ENCODE results near the gene C12orf42.

The C12orf42 gene

DNA sequence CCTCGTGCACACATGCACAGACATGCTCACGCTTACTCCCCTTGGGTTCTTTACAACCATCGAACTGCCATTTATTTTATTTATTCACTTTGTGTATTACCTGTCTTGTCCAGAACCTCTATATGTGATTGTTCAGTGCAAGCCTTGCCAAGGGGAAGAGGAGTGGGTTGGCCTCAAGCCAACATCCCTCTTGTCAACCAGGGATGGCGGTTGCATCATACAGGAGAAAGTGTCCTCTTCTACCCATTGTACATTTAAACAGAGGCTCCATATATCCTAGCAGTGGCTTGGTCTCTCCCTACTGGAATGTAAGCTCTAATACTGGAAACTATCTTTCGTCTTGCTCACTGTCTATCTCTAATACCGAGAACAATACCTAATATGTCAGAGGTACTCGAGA, 108.4 kb downstream of the C12orf42 start:
- TF ChIP-seq, protein P1, sequence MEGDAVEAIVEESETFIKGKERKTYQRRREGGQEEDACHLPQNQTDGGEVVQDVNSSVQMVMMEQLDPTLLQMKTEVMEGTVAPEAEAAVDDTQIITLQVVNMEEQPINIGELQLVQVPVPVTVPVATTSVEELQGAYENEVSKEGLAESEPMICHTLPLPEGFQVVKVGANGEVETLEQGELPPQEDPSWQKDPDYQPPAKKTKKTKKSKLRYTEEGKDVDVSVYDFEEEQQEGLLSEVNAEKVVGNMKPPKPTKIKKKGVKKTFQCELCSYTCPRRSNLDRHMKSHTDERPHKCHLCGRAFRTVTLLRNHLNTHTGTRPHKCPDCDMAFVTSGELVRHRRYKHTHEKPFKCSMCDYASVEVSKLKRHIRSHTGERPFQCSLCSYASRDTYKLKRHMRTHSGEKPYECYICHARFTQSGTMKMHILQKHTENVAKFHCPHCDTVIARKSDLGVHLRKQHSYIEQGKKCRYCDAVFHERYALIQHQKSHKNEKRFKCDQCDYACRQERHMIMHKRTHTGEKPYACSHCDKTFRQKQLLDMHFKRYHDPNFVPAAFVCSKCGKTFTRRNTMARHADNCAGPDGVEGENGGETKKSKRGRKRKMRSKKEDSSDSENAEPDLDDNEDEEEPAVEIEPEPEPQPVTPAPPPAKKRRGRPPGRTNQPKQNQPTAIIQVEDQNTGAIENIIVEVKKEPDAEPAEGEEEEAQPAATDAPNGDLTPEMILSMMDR (IDR thresholded peaks at IDR 0.05; ENCODE audit: control insufficient read depth, insufficient read depth, low read depth, low read length, missing control alignments) = no peak
- H3K4me3 ChIP-seq (ENCODE audit: control insufficient read depth, low read depth, low read length) = no peak overlapping the region
- no peak for DNase-seq (ENCODE audit: low read depth)

DNA sequence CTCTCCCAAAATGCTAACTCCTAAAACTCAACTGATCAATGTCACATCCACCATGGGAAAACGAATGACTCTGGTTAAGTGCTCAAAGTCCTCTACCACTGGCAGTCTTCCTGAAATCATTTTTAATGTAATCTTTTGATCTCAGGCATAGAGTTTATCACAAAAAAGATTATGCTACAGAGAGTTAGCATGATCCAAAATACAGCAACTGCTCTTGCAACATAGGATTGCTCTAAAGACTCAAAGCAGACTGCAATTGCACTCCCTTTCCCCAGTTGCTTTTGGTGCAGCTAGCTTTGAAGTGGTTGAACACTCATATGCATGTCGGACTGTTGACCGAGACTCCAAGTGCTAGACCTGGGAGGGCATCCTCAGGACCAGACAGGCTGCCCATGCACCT, 109.3 kb downstream of the C12orf42 start:
- H3K4me3 ChIP-seq (ENCODE audit: control insufficient read depth, low read depth, low read length) = no peak overlapping the region
- TF ChIP-seq, protein P1 (IDR thresholded peaks at IDR 0.05; ENCODE audit: control insufficient read depth, insufficient read depth, low read depth, low read length, missing control alignments) = no peak
- DNase-seq (ENCODE audit: low read depth) = no peak

DNA sequence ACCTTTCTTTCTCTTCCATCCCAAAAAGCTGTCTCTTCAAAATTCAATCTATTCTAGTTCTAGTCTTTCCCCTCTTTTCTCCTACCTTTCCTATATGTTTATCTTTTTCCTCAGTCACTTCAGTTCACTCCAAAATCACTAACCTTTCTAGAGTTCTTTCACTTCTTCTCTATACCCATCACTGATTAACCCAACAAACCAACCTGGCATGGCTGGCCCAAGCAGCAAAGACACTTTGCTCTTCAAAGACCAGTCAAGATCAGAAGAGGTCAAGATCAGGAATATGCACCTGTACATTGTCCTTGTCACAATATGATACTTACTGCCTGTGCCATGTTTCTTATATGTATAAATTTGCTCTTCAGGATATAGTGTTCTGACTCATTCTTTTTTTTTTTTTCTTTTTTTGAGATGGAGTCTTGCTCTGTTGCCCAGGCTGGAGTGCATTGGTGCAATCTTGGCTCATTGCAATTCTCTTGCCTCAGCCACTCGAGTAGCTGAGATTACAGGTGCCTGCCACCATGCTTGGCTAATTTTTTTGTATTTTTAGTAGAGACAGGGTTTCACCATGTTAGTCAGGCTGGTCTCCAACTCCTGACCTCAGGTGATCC, 112.9 kb downstream of the C12orf42 start:
- H3K4me3 ChIP-seq (ENCODE audit: control insufficient read depth, low read depth, low read length) = no peak overlapping the region
- TF ChIP-seq, protein P1 (IDR thresholded peaks at IDR 0.05; ENCODE audit: control insufficient read depth, insufficient read depth, low read depth, low read length, missing control alignments) = no peak
- no peak for DNase-seq (ENCODE audit: low read depth)

DNA sequence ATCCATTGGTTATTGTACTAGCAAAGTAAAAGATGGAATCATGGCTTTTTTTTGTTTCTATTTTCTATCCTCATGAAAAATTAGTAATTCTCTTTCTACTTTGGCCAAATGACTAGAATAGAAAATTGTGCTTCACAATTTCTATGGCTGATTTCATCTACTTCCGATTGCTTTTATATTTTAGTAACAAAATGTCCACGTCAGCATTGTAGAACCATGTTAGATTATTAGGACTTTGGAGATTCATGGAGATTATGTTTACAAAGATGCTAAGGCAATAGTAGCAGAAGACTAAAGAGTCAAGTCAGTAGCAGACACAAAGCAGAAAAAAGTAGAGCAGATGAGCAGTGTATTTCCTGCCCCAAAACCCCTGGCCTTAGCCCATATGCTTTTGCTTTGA, 113.6 kb downstream of the C12orf42 start:
- no peak for DNase-seq (ENCODE audit: low read depth)
- H3K4me3 ChIP-seq (ENCODE audit: control insufficient read depth, low read depth, low read length) = no peak overlapping the region
- TF ChIP-seq, protein P1 (IDR thresholded peaks at IDR 0.05; ENCODE audit: control insufficient read depth, insufficient read depth, low read depth, low read length, missing control alignments) = no peak

DNA sequence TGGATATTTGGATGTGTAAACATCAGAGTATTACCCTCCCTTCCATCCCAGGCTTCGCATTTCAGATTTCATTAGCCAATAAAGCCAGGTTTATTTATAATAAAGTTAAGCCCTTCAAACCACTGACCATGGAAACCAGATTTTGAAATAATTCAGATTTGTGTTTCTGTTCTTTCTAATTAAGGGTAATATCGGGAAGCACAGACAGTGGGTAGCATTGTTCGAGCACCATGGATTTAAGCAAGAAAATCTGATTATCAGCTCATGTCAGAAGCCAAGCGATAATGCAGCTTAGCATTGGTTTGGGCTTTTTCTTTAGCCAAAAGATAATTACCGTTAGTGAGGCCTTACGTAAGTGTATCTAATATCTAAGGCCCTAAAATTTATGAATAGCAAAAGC, 116.1 kb downstream of the C12orf42 start:
- no peak overlapping the region for H3K4me3 ChIP-seq (ENCODE audit: control insufficient read depth, low read depth, low read length)
- no peak for DNase-seq (ENCODE audit: low read depth)
- TF ChIP-seq, protein P1 (IDR thresholded peaks at IDR 0.05; ENCODE audit: control insufficient read depth, insufficient read depth, low read depth, low read length, missing control alignments) = no peak

DNA sequence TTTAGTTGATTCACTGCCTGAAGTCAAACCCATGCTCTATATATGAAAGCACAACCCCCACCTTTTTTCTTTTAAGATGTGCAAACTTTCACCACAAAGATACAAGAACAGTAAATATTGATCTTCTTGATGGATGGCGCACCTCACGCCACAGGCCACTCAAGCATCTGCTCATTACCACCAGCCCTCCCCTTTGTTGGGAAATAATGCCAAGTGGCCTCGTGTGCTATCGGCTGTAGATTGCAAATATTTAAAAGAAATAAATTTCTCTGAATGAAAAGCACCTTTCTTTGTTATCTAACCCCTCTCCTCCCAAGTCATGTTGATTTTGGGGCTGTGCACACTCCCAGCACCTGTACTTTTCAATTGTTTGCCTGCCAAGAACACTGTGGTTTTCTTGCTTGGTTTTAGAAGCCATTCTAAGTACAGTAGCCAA, 122.7 kb downstream of the C12orf42 start:
- no peak overlapping the region for H3K4me3 ChIP-seq (ENCODE audit: control insufficient read depth, low read depth, low read length)
- TF ChIP-seq, protein P1 (IDR thresholded peaks at IDR 0.05; ENCODE audit: control insufficient read depth, insufficient read depth, low read depth, low read length, missing control alignments) = no peak
- no peak for DNase-seq (ENCODE audit: low read depth)
